CD4-positive, alpha-beta T cell treated with Interleukin-1 beta for 1 hour (primary cell): Measurements from ENCODE around the gene RARA.
"Not testable (repeated sequence)": the region's sequence is repeated elsewhere in the genome, so short reads cannot be mapped to it uniquely, and the experiment has no call there.

Experiments used
- DNase-seq, 2 donors: peaks; one replicate each; pipeline ENCODE4 v3.0.0-alpha.2; 2020 to 2022

RARA gene

GRCh38 chr17:40299159-40299757 is 9.7 kb upstream of the RARA start:
- not testable (repeated sequence) for DNase-seq

GRCh38 chr17:40301315-40301714 is 7.7 kb upstream of the RARA start:
- DNase-seq, result no peak

GRCh38 chr17:40303009-40303657 is 5.8 kb upstream of the RARA start:
- DNase-seq, result peak; percentile 65 to 80

GRCh38 chr17:40303708-40304551 is 5.0 kb upstream of the RARA start:
- DNase-seq, result no peak

- not testable (repeated sequence) for DNase-seq
Observed at GRCh38 chr17:40304552-40304863, 4.5 kb upstream of the RARA start.

- not testable (repeated sequence) for DNase-seq
Observed at GRCh38 chr17:40304866-40305265, 4.1 kb upstream of the RARA start.

GRCh38 chr17:40306395-40306794 is 2.6 kb upstream of the RARA start:
- DNase-seq, result no peak

GRCh38 chr17:40307001-40307730 is 1.8 kb upstream of the RARA start:
- no peak for DNase-seq

GRCh38 chr17:40307740-40308239 is 1.2 kb upstream of the RARA start:
- no peak for DNase-seq

- no peak for DNase-seq
Observed at GRCh38 chr17:40309949-40310510, 1.1 kb downstream of the RARA start.

GRCh38 chr17:40310882-40311391 is 2.0 kb downstream of the RARA start:
- no peak for DNase-seq

GRCh38 chr17:40311575-40311974 is 2.6 kb downstream of the RARA start:
- no peak for DNase-seq

- no peak for DNase-seq
Observed at GRCh38 chr17:40312131-40312731, 3.3 kb downstream of the RARA start.

GRCh38 chr17:40312893-40313667 is 4.1 kb downstream of the RARA start:
- DNase-seq, result no peak

GRCh38 chr17:40313668-40314583 is 4.9 kb downstream of the RARA start:
- no peak for DNase-seq

GRCh38 chr17:40314584-40314956 is 5.6 kb downstream of the RARA start:
- DNase-seq, result peak; percentile 81 to 89

- DNase-seq, result no peak
Observed at GRCh38 chr17:40315206-40315605, 6.2 kb downstream of the RARA start.

- no peak for DNase-seq
Observed at GRCh38 chr17:40315678-40316570, 6.9 kb downstream of the RARA start.
